B cell (primary cell): ENCODE measurements around the gene CTCFL.

ENCODE experiments used
- EZH2 ChIP-seq: IDR thresholded peaks from 2 replicates; pipeline ENCODE4 v1.6.1; 2012; ENCODE audit warnings: borderline replicate concordance, low read depth, mild to moderate bottlenecking, moderate library complexity, low read length; ENCODE audit not compliant: insufficient read depth, poor library complexity, severe bottlenecking
- TF ChIP-seq, protein P1 (sequence below): fragments of 200-600 bp; IDR thresholded peaks from one replicate; pipeline ENCODE4 v1.8.0; 2022; ENCODE audit warnings: antibody characterized with exemption, mild to moderate bottlenecking

DNA sequence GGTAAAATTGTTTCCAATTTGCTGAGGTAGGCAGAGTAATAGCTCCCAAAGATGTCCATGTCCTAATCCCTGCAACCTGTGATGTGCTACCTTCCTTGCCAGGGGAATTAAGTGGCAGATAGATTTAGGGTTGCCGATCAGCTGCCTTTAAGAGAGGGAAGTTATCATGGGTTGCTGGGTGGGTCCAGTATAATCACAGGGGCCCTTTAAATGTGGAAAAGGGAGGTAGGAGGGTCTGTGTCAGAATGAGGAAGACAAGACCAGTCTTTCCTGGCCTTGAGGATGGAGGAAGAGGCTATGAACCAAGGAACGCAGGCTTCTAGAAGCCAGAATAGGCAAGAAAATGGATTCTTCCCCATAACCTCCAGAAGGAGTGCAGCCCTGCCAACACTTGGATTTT, 50.7 kb downstream of the CTCFL start:
- TF ChIP-seq, protein P1, sequence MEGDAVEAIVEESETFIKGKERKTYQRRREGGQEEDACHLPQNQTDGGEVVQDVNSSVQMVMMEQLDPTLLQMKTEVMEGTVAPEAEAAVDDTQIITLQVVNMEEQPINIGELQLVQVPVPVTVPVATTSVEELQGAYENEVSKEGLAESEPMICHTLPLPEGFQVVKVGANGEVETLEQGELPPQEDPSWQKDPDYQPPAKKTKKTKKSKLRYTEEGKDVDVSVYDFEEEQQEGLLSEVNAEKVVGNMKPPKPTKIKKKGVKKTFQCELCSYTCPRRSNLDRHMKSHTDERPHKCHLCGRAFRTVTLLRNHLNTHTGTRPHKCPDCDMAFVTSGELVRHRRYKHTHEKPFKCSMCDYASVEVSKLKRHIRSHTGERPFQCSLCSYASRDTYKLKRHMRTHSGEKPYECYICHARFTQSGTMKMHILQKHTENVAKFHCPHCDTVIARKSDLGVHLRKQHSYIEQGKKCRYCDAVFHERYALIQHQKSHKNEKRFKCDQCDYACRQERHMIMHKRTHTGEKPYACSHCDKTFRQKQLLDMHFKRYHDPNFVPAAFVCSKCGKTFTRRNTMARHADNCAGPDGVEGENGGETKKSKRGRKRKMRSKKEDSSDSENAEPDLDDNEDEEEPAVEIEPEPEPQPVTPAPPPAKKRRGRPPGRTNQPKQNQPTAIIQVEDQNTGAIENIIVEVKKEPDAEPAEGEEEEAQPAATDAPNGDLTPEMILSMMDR, result no peak
- no peak for TF ChIP-seq EZH2
